HCT116 (cell line): ENCODE data around the gene CDC42SE2.

Source experiments
- ATF3 ChIP-seq: IDR thresholded peaks from 2 replicates; pipeline ENCODE4 v1.6.1; 2012
- CEBPB ChIP-seq: IDR thresholded peaks from 2 replicates; pipeline ENCODE4 v1.6.1; 2012; ENCODE audit warnings: low read depth
- CTCF ChIP-seq, 3 experiments: fragments of 200-600 bp in 1 of 3; sonication (generic) in 1 of 3; IDR thresholded peaks in 2 of 3; conservative IDR thresholded peaks in 1 of 3; 2 replicates each; pipeline ENCODE4 v1.5.1; 2012 to 2017; ENCODE audit warnings: low read depth in 2 of 3, low read length in 2 of 3, antibody characterized with exemption in 1 of 3, borderline replicate concordance in 1 of 3, control low read depth in 1 of 3, mild to moderate bottlenecking in 1 of 3, mixed read lengths in 1 of 3, mixed run types in 1 of 3, moderate library complexity in 1 of 3; ENCODE audit not compliant: insufficient read depth in 1 of 3
- ELF1 ChIP-seq: IDR thresholded peaks from 2 replicates; pipeline ENCODE4 v1.6.1; 2012; ENCODE audit warnings: low read depth, borderline replicate concordance
- EZH2 ChIP-seq: fragments of 200-600 bp; sonication (generic); IDR thresholded peaks from 2 replicates; pipeline ENCODE4 v1.6.1; 2017; ENCODE audit warnings: antibody characterized with exemption, mixed run types
- EZH2phosphoT487 ChIP-seq: fragments of 200-600 bp; IDR thresholded peaks from 2 replicates; pipeline ENCODE4 v1.6.1; 2018; ENCODE audit warnings: antibody characterized with exemption, borderline replicate concordance
- FOSL1 ChIP-seq: IDR thresholded peaks from 2 replicates; pipeline ENCODE4 v1.6.1; 2012; ENCODE audit warnings: low read depth
- POLR2A ChIP-seq: IDR thresholded peaks from 2 replicates; pipeline ENCODE4 v1.7.0; 2011; ENCODE audit warnings: borderline replicate concordance; ENCODE audit not compliant: insufficient read depth, insufficient read length; ENCODE audit errors: extremely low read depth
- POLR2AphosphoS5 ChIP-seq: IDR thresholded peaks from 2 replicates; pipeline ENCODE4 v1.6.1; 2011; ENCODE audit warnings: mild to moderate bottlenecking, low read depth, low read length, moderate library complexity
- RAD21 ChIP-seq: IDR thresholded peaks from 2 replicates; pipeline ENCODE4 v1.6.1; 2012; ENCODE audit warnings: low read depth, mild to moderate bottlenecking
- REST ChIP-seq: IDR thresholded peaks from 2 replicates; pipeline ENCODE4 v1.6.1; 2012; ENCODE audit warnings: low read depth
- SRF ChIP-seq: IDR thresholded peaks from 2 replicates; pipeline ENCODE4 v1.6.1; 2012; ENCODE audit warnings: low read depth
- ZFX ChIP-seq: fragments of 450-650 bp; IDR thresholded peaks from 2 replicates; pipeline ENCODE4 v1.6.1; 2017

GRCh38 chr5:131338051-131338453 lies 74.2 kb downstream of the CDC42SE2 start:
- TF ChIP-seq POLR2A: no peak
- TF ChIP-seq CTCF (IDR thresholded peaks at IDR 0.05 in 2 of 3, conservative IDR thresholded peaks at IDR 0.05 in 1 of 3; ENCODE audit: borderline replicate concordance in 1 of 3, insufficient read depth in 1 of 3, low read depth in 2 of 3, low read length in 2 of 3): no peak
- no peak for TF ChIP-seq EZH2phosphoT487
- no peak for TF ChIP-seq ELF1
- no peak for TF ChIP-seq EZH2
- TF ChIP-seq ATF3: no peak
- TF ChIP-seq SRF: no peak
- no peak for TF ChIP-seq RAD21
- TF ChIP-seq POLR2AphosphoS5: no peak
- no peak for TF ChIP-seq CEBPB
- TF ChIP-seq FOSL1: no peak
- no peak for TF ChIP-seq REST
- TF ChIP-seq ZFX: no peak
